Panc1 (cell line): ENCODE data around the gene CAMK1D. TPM values are rescaled to one million over a fixed set of nuclear protein-coding genes. Genes with fewer than 3 reads are reported as not detected.

Experiments used
- ATAC-seq: fragments of 200-7000 bp; cut with Tn5 transposase; 2 replicates; pipeline ENCODE4 v1.9.1; 2020; ENCODE audit warnings: mild to moderate bottlenecking, moderate library complexity
- BruUV-seq: library from RNA; stranded (reverse); fragments of 400-500 nt; replicated peaks from 2 replicates; lab custom pipeline; 2021; lab: Mats Ljungman, UMichigan
- CTCF ChIA-PET: fragments of 300-600 bp; sonication (Branson Sonifier 250); formaldehyde crosslinking; loops from one replicate; lab custom pipeline; 2022; ENCODE audit warnings: antibody characterized with exemption; lab: Charles Lee
- POLR2A ChIA-PET: fragments of 300-600 bp; sonication (Branson Sonifier 250); formaldehyde crosslinking; loops from one replicate; lab custom pipeline; 2022; ENCODE audit warnings: antibody characterized with exemption; lab: Charles Lee
- DNase-seq: peaks from one replicate; pipeline ENCODE4 v3.0.0-alpha.2; 2010; ENCODE audit warnings: low read depth, low spot score
- H3K27ac ChIP-seq: 2 replicates; pipeline ENCODE4 v1.5.1; 2011; ENCODE audit warnings: mild to moderate bottlenecking, low read length, inconsistent platforms
- H3K27me3 ChIP-seq: fragments of 200-500 bp; sonication (Bioruptor generic); 2 replicates; pipeline ENCODE4 v1.6.0; 2014; ENCODE audit warnings: low read length, inconsistent platforms; ENCODE audit not compliant: control insufficient read depth, insufficient read depth
- H3K36me3 ChIP-seq: fragments of 200-500 bp; sonication (Bioruptor generic); 2 replicates; pipeline ENCODE4 v1.5.1; 2014; ENCODE audit warnings: inconsistent platforms, mild to moderate bottlenecking, low read length, moderate library complexity; ENCODE audit not compliant: control insufficient read depth, insufficient read depth
- H3K4me1 ChIP-seq: 2 replicates; pipeline ENCODE4 v1.5.1; 2011; ENCODE audit warnings: inconsistent platforms, mild to moderate bottlenecking, low read length, moderate library complexity; ENCODE audit not compliant: control insufficient read depth, insufficient read depth
- H3K4me3 ChIP-seq, 2 experiments: 2 replicates each; pipeline ENCODE4 v1.5.1; 2011 to 2012; ENCODE audit warnings: low read depth in 2 of 2, low read length in 2 of 2, mild to moderate bottlenecking in 2 of 2, inconsistent platforms in 1 of 2, moderate library complexity in 1 of 2
- H3K9me3 ChIP-seq: fragments of 200-500 bp; sonication (Bioruptor generic); 2 replicates; pipeline ENCODE4 v1.5.1; 2014; ENCODE audit warnings: low read depth, mild to moderate bottlenecking, inconsistent platforms, low read length, moderate library complexity; ENCODE audit not compliant: control insufficient read depth, insufficient read depth
- POLR2AphosphoS5 ChIP-seq: IDR thresholded peaks from 2 replicates; pipeline ENCODE4 v1.6.1; 2012; ENCODE audit warnings: mild to moderate bottlenecking, low read depth, low read length, moderate library complexity
- SIN3A ChIP-seq: IDR thresholded peaks from 2 replicates; pipeline ENCODE4 v1.6.1; 2012; ENCODE audit warnings: low read depth, mild to moderate bottlenecking, low read length, moderate library complexity, borderline replicate concordance; ENCODE audit not compliant: insufficient read depth
- TCF7L2 ChIP-seq: IDR thresholded peaks from 2 replicates; pipeline ENCODE4 v1.6.1; 2011; ENCODE audit warnings: mild to moderate bottlenecking, low read depth, low read length, inconsistent platforms
- in situ Hi-C: cut with HindIII; loops from 2 replicates; pipeline ENCODE4 v1.10.0; 2016; ENCODE audit warnings: low sequenced_read_pairs, low pct_unique_long_range_greater_than_20kb
- intact Hi-C: fragments of 100-400 bp; cut with micrococcal nuclease; formaldehyde crosslinking; loops from one replicate; pipeline ENCODE4 v1.10.0; 2022; ENCODE audit not compliant: unreplicated experiment
- total RNA-seq: library from RNA; stranded (reverse); gene quantifications from one replicate; pipeline ENCODE4 v1.2.1, GENCODE V29; 2021; ENCODE audit not compliant: unreplicated experiment
- TF ChIP-seq, protein P1 (sequence below): fragments of 450-650 bp; IDR thresholded peaks from 2 replicates; pipeline ENCODE4 v1.5.1; 2017; ENCODE audit warnings: mild to moderate bottlenecking
- TF ChIP-seq, protein P2 (sequence below), 2 experiments: IDR thresholded peaks; 2 replicates each; pipeline ENCODE4 v1.6.1; 2011 to 2012; ENCODE audit warnings: low read depth in 2 of 2, control low read depth in 1 of 2, low read length in 1 of 2, mild to moderate bottlenecking in 1 of 2, moderate library complexity in 1 of 2; ENCODE audit not compliant: insufficient read depth in 1 of 2

The CAMK1D gene
- total RNA-seq, 1 experiment from 2014 or later, result 5.7 TPM

DNA sequence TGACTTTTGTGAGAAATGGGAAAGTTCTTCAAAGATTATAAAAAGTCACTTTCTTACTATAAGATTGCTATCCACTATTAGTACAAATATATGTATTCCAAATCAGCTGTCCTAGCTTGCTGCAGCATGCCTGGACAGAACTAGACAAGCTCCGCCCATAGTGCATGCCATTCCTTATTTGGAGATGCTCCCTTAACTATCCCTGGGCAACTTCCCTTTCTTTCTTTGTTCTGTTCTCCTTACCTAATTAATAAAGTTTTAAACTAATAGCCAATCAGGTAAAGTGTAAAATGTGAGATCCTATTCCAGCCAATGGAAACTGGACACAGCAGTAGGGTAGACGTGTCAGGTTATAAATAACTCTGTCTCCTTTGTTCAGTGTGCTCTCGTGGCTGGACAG lies 281.9 kb downstream of the CAMK1D start:
- intact Hi-C loops, result no loop called here
- in situ Hi-C loops, result no loop called here
- Histone ChIP-seq H3K27ac (no peak overlapping the region), H3K36me3 (no peaks in the 10 kb centered on the region), H3K4me3 (no peak overlapping the region), H3K4me1 (no peaks in the 10 kb centered on the region; the same call in 1 of the 2 replicates), H3K9me3 (no peaks in the 10 kb centered on the region), H3K27me3 (no peaks in the 10 kb centered on the region)
- BruUV-seq, result no TSS peak
- ChIA-PET POLR2A (no interaction called here), CTCF (interaction anchor here (0.7 kb wide), 1 partner anchor 13 kb away, joined by 6 read pairs; no protein-coding TSS in a partner anchor)
- ATAC-seq, result no peak
- TF ChIP-seq, protein P1, sequence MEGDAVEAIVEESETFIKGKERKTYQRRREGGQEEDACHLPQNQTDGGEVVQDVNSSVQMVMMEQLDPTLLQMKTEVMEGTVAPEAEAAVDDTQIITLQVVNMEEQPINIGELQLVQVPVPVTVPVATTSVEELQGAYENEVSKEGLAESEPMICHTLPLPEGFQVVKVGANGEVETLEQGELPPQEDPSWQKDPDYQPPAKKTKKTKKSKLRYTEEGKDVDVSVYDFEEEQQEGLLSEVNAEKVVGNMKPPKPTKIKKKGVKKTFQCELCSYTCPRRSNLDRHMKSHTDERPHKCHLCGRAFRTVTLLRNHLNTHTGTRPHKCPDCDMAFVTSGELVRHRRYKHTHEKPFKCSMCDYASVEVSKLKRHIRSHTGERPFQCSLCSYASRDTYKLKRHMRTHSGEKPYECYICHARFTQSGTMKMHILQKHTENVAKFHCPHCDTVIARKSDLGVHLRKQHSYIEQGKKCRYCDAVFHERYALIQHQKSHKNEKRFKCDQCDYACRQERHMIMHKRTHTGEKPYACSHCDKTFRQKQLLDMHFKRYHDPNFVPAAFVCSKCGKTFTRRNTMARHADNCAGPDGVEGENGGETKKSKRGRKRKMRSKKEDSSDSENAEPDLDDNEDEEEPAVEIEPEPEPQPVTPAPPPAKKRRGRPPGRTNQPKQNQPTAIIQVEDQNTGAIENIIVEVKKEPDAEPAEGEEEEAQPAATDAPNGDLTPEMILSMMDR, result no peak
- DNase-seq, result no peak

GRCh38 chr10:12631787-12632562 lies 282.6 kb downstream of the CAMK1D start:
- no peak overlapping the region for H3K27ac ChIP-seq
- DNase-seq, result no peak
- intact Hi-C loops, result no loop called here
- in situ Hi-C loops, result no loop called here
- no peaks in the 10 kb centered on the region for H3K27me3 ChIP-seq
- TF ChIP-seq, protein P1, result no peak
- no peak for TF ChIP-seq POLR2AphosphoS5
- TF ChIP-seq, protein P2, sequence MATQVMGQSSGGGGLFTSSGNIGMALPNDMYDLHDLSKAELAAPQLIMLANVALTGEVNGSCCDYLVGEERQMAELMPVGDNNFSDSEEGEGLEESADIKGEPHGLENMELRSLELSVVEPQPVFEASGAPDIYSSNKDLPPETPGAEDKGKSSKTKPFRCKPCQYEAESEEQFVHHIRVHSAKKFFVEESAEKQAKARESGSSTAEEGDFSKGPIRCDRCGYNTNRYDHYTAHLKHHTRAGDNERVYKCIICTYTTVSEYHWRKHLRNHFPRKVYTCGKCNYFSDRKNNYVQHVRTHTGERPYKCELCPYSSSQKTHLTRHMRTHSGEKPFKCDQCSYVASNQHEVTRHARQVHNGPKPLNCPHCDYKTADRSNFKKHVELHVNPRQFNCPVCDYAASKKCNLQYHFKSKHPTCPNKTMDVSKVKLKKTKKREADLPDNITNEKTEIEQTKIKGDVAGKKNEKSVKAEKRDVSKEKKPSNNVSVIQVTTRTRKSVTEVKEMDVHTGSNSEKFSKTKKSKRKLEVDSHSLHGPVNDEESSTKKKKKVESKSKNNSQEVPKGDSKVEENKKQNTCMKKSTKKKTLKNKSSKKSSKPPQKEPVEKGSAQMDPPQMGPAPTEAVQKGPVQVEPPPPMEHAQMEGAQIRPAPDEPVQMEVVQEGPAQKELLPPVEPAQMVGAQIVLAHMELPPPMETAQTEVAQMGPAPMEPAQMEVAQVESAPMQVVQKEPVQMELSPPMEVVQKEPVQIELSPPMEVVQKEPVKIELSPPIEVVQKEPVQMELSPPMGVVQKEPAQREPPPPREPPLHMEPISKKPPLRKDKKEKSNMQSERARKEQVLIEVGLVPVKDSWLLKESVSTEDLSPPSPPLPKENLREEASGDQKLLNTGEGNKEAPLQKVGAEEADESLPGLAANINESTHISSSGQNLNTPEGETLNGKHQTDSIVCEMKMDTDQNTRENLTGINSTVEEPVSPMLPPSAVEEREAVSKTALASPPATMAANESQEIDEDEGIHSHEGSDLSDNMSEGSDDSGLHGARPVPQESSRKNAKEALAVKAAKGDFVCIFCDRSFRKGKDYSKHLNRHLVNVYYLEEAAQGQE (IDR thresholded peaks at IDR 0.05; ENCODE audit: insufficient read depth in 1 of 2, low read depth in 2 of 2, low read length in 1 of 2), result no peak
- no peak for TF ChIP-seq TCF7L2
- TF ChIP-seq SIN3A, result no peak
- POLR2A ChIA-PET, result no interaction called here
- no peak overlapping the region for H3K4me3 ChIP-seq
- H3K36me3 ChIP-seq, result no peaks in the 10 kb centered on the region
- H3K4me1 ChIP-seq, result no peaks in the 10 kb centered on the region; the same call in 1 of the 2 replicates
- ATAC-seq, result 0 out of 2 replicates have a peak, but pooled peaks have one; percentile 62
- CTCF ChIA-PET, result interaction anchor here (0.7 kb wide), 1 partner anchor 12 kb away, joined by 6 read pairs; no protein-coding TSS in a partner anchor
- BruUV-seq, result no TSS peak
- H3K9me3 ChIP-seq, result no peaks in the 10 kb centered on the region
